Stimulated activated naive CD8-positive, alpha-beta T cell treated with anti-CD3 and anti-CD28 coated beads, Interleukin-15, amount 100 ng/mL, for 72 hours (primary cell): ENCODE results near the gene RNF126.

Experiments
- ATAC-seq: fragments of 150-1000 bp; cut with Tn5 transposase; 2 replicates; pipeline ENCODE4 v1.10.0; 2021; ENCODE audit warnings: mild to moderate bottlenecking, moderate library complexity
- DNase-seq, 2 donors: peaks; one replicate each; pipeline ENCODE4 v3.0.0; 2021 to 2022
- H3K27ac Mint-ChIP-seq, 2 donors: one replicate each; pipeline ENCODE4 v1.8.0; 2022; ENCODE audit warnings: mild to moderate bottlenecking in 2 of 2, mixed read lengths in 2 of 2, moderate library complexity in 2 of 2
- H3K27me3 Mint-ChIP-seq: one replicate; pipeline ENCODE4 v1.8.0; 2022; ENCODE audit warnings: mixed read lengths
- H3K4me1 Mint-ChIP-seq: one replicate; pipeline ENCODE4 v1.8.0; 2022; ENCODE audit warnings: mild to moderate bottlenecking, mixed read lengths
- H3K4me3 Mint-ChIP-seq, 2 donors: one replicate each; pipeline ENCODE4 v1.8.0; 2022; ENCODE audit warnings: mild to moderate bottlenecking in 2 of 2, mixed read lengths in 2 of 2, moderate library complexity in 1 of 2
- H3K9me3 Mint-ChIP-seq, 2 donors: one replicate each; pipeline ENCODE4 v1.8.0; 2022; ENCODE audit warnings: mixed read lengths in 2 of 2

Gene RNF126

DNA sequence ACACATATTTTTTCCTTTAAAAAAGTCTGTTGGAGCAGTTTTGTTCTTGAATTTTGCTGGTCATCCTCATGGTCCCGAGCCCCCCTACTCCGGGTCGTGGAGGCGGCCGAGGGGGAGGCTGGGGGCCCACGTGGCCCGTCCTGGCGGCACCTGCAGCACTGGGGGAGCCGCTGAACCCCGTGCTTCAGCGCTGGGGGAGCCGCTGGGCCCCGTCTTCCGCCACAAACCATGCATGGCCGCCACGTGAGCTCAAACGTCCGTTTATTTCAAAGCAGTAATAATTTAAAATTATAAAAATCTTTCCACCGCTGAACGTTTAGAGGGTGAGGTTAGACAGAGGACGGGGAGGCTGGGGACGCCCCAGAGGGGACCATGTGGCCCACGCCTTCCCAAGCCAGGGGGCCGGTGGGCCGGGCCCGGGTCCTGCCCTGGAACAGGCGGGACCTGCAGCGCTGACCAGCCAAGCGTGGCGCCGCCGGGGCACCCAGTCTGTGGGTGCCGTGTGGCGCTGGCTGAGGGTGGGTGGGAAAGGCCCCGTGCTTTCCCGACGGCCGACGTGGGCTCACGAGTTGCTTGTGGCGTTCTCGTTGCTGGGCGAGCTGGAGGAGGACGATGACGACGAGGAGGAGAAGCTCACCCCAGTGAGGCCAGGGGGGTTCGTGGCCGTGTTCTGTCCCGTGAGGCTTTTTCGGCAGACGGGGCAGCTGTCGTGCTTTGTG lies 15.3 kb downstream of the RNF126 start:
- Mint-ChIP-seq H3K4me3 (no peak overlapping the region), H3K27me3 (no peaks in the 10 kb centered on the region), H3K27ac (no peak overlapping the region), H3K9me3 (no peaks in the 10 kb centered on the region), H3K4me1 (no peaks in the 10 kb centered on the region)
- no peak for ATAC-seq
- DNase-seq: no peak

DNA sequence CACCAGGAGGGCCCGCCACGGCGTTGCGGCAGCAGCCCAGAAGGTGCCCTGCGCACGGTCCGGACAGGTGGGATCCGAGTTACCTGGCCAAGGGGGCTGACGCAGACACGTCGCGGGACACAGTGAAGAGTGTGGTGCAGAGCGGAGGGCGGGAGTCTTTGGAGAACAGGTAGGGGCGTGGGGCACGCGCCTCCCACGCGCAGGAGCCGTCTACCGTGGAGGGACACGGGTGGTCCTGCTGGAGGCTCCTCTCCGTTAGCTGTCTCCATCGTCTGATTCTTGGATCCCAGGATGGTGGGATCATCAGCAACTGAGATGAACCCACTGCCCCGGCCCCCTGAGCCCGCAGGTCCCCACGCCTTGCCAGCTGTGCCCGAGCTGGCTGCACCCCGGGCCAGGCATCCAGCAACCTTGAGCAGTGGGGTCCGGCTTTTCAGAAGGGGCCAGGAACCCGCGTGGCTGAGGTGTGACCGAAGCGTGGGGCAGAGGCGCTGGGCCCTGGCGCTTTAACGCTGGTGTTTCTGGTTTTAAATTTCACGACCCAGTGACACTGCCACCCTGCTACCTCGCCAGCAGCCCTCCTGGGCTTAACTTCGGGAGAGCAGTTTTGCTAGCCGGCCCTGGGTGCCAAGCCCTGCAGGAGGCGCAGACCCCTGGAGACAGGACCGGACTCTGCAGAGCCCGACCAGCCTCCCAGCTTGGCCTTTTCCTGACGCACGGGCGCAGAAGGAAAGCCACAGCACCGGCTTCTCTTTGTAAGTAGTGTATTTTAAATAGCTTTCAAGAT lies 16.0 kb downstream of the RNF126 start:
- DNase-seq (no peak), ATAC-seq (peak; percentile 10)
- H3K27ac Mint-ChIP-seq: no peak overlapping the region
- H3K4me3 Mint-ChIP-seq: no peak overlapping the region
- H3K9me3 Mint-ChIP-seq: no peaks in the 10 kb centered on the region
- no peaks in the 10 kb centered on the region for H3K4me1 Mint-ChIP-seq
- H3K27me3 Mint-ChIP-seq: no peaks in the 10 kb centered on the region

DNA sequence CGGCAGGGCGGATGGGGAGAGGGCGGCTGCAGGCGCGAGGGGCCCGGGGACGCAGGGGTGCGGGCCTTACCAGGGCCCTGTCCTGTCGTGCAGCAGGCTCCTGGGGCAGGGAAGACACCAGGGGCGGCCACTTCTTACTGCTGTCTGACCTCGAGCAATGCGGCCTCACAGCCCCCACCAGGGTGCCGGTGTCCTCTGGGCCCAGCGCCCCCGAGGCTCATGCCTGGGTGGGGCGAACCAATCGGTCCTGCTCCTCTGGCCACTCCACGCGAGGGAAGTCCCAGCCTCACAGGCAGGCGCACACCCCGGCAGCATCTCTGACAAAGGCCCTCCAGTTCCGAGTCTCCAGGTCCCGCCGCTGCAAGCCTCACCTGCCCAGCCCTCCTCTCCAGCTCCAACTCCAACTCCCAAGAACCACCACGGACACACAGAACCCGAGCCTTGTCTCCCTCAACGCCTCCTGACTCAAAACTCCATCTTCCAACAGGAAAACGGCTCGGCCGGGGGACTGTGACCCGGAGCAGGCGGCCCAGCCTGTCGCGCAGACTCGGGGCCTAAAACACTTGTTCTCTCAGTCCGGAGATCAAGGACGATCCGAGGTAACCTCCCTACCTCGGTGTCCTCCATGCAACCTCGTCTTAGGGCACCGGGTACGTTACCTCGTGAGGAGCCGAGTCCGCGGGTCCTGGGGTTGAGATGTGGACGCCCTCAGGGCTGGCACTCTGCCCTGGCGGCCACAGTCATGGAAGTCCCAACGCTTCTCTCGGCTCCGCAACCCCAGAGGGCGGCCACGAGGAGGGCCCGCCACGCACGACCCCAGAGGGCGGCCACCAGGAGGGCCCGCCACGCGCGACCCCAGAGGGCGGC lies 16.9 kb downstream of the RNF126 start:
- Mint-ChIP-seq H3K27me3 (no peaks in the 10 kb centered on the region), H3K4me3 (no peak overlapping the region), H3K9me3 (no peaks in the 10 kb centered on the region), H3K4me1 (no peaks in the 10 kb centered on the region), H3K27ac (peak overlapping the region in 1 of 2 donors; percentile 27)
- DNase-seq: no peak
- peak; percentile 27 for ATAC-seq

DNA sequence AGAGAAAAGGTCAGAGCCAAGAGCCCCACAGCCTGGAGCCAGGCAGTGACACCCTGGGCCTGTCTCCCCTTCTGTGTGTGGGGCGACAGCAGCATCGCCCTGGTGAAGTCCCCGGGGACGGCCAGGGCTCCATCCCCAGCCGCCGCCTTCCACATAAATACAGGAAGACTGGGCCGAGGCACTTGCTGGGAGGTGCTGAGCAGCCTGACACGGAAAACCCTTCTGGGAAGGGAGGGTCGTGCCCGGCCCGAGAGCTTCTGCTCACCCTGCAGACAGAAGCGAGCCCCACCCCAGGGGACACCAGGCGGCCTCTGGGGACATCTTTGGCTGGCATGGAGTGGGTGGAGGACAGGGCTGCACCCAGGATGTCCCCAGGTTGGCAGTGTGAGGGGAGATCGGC lies 18.2 kb downstream of the RNF126 start:
- Mint-ChIP-seq H3K4me1 (no peaks in the 10 kb centered on the region), H3K9me3 (no peaks in the 10 kb centered on the region), H3K4me3 (no peak overlapping the region), H3K27me3 (no peaks in the 10 kb centered on the region), H3K27ac (no peak overlapping the region)
- ATAC-seq (no peak), DNase-seq (no peak)

DNA sequence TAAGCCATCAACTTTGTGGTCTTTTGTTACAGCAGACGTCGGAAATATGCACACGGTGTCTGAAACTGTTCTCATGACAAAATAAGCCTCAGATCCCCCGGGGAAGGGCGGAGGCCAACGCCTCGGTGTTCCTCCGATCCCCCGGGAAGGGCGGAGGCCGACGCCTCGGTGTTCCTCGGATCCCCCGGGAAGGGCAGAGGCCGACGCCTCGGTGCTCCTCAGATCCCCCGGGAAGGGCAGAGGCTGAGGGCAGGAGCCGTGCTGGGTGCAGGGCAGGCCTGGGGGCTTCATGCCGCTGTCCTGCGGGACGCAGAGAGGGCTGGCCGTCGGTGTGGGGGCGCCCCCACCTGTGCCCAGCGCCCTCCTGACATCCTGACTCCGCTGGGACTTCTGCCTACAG lies 18.7 kb downstream of the RNF126 start:
- no peak overlapping the region for H3K27ac Mint-ChIP-seq
- H3K27me3 Mint-ChIP-seq: no peaks in the 10 kb centered on the region
- DNase-seq (no peak), ATAC-seq (no peak)
- H3K4me3 Mint-ChIP-seq: no peak overlapping the region
- no peaks in the 10 kb centered on the region for H3K9me3 Mint-ChIP-seq
- peaks cover 3% of the 10 kb centered on the region for H3K4me1 Mint-ChIP-seq

DNA sequence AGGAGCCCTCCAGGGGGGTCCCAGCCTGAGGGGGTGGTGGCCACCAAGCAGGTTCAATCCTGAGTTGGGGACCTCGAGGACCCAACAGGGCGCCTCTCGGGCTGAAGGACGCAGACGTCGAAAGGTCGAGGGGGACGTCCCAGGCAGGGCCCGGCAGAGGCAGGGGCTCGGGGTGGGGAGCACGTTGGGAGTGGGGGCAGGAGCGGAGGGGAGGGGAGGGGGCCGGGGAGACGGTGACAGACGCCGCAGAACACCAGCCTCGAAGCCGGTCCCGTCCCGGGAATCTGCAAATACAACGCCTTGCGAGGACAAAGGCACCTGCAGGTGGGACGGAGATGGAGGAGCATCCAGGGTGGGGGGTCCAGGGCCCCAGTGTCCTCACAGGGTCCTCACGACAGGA lies 19.3 kb downstream of the RNF126 start:
- no peaks in the 10 kb centered on the region for H3K27me3 Mint-ChIP-seq
- H3K9me3 Mint-ChIP-seq: no peaks in the 10 kb centered on the region
- DNase-seq (no peak), ATAC-seq (no peak)
- H3K27ac Mint-ChIP-seq: no peak overlapping the region
- peaks cover 10% of the 10 kb centered on the region for H3K4me1 Mint-ChIP-seq
- no peak overlapping the region for H3K4me3 Mint-ChIP-seq

DNA sequence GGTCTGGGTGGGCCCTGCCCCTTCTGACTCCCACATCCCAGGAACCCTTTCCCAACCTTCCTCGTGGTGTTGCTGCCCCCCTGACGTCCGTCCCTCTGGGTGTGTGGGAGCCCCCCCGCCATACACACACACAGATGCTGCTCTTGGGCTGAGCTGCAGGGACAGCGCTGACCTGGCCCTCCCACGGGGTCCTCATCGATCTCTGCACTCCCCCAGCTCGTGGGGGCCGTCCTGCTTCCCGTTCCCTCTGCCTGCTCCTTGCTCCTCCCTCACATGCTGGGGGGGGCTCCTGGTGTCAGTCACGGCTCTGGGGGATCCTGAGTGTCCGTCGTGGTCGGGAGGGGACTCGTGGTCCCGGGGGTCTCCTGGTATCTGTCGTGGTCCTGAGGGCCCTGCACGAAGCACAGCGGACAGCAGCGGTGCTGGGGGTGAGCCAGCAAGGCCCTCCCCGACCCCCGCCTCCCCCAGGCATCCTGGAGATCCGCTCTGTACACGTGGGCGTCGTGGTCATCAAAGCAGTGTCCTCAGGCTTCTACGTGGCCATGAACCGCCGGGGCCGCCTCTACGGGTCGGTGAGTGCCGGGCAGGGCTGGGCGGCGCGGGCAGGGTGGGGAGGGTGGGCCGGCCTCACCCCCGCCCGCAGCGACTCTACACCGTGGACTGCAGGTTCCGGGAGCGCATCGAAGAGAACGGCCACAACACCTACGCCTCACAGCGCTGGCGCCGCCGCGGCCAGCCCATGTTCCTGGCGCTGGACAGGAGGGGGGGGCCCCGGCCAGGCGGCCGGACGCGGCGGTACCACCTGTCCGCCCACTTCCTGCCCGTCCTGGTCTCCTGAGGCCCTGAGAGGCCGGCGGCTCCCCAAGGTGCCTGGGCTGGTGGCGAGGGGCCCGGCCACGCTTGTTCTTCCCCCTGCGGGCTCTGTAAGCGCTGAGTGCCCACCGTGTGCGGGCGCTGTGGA lies 20.0 kb downstream of the RNF126 start:
- H3K27ac Mint-ChIP-seq: peak overlapping the region in 1 of 2 donors; percentile 29
- no peaks in the 10 kb centered on the region for H3K27me3 Mint-ChIP-seq

DNA sequence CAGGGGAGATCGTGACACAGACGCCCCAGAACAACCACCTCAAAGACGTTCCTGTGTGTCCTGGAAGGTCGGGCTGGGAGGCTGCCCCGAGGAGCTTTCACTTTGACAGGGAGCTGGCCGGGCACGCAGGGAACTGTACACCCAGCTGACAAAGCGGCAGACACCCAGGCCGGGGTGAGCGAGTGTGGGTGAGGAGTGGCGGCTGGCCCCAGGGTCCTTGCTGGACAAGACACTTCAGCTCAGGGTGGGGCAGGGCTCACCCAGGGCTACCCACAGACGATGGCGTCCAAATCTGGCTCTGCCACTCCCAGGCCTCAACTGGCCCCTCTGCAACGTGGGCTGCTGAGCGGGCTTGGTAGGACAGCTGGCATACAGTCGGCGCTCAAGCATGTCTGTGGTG lies 21.3 kb downstream of the RNF126 start:
- no peaks in the 10 kb centered on the region for H3K9me3 Mint-ChIP-seq
- H3K4me3 Mint-ChIP-seq: no peak overlapping the region
- ATAC-seq (no peak), DNase-seq (no peak)
- H3K27ac Mint-ChIP-seq: no peak overlapping the region
- peaks cover 23% of the 10 kb centered on the region for H3K4me1 Mint-ChIP-seq
- no peaks in the 10 kb centered on the region for H3K27me3 Mint-ChIP-seq

More for the DNA sequence above, 20.0 kb downstream of the RNF126 start:
- Mint-ChIP-seq H3K4me3 (no peak overlapping the region), H3K4me1 (peaks cover 15% of the 10 kb centered on the region), H3K9me3 (no peaks in the 10 kb centered on the region)
- no peak for ATAC-seq
- no peak for DNase-seq

DNA sequence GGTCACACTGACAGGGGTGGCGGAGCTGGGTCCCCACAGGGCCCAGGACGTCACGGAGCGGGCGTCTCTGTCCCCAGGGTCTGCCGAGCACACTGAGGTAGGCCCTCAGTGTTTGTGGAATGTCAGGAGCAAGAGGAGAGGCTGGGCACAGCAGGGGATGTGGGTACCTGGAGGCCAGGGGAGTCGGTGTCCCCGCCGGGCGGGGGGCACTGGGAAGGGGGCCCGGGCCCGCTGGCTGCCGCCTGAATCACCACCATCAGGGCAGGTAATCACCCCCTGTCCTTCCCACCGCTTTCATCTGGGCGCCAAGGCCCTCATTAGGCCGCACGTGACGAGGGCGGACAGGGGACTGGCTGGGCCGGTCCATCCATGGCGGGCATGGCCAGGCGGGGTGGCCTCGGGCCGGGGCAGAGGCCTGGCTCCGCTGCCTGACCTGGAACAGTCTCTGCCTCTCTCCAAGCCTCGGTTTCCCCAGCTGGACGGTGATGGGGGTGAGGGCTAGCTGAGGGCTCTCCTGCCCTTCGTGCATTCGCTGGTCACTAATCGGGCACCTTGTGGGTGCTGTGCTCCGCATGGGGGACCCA lies 22.3 kb downstream of the RNF126 start:
- H3K27me3 Mint-ChIP-seq: no peaks in the 10 kb centered on the region
- no peaks in the 10 kb centered on the region for H3K9me3 Mint-ChIP-seq
- H3K4me1 Mint-ChIP-seq: peaks cover 23% of the 10 kb centered on the region
- H3K27ac Mint-ChIP-seq: no peak overlapping the region
- ATAC-seq (no peak), DNase-seq (no peak)
- H3K4me3 Mint-ChIP-seq: no peak overlapping the region

DNA sequence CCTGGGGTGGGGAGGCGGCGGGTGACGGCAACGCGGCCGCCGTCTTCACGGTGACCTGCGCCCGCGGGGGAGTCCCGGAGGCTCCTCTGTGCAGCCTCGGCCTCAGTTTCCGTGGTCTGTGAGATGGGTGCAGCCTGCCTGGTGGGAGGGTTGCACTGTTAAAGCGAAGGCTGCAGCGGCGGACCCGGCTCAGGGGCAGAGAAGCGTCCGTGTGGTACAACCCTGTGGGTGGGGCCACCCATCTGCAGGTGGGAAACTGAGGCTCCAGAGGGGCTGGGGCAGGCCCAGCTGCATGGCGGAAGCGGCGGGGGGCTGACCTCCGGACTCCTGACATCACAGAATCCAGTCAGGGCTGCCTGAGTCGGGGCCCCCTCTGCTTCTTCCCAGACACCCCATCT lies 22.9 kb downstream of the RNF126 start:
- ATAC-seq (no peak), DNase-seq (no peak)
- Mint-ChIP-seq H3K27me3 (no peaks in the 10 kb centered on the region), H3K4me1 (peaks cover 23% of the 10 kb centered on the region), H3K9me3 (no peaks in the 10 kb centered on the region), H3K27ac (no peak overlapping the region), H3K4me3 (peak overlapping the region; percentile 4 to 42)

DNA sequence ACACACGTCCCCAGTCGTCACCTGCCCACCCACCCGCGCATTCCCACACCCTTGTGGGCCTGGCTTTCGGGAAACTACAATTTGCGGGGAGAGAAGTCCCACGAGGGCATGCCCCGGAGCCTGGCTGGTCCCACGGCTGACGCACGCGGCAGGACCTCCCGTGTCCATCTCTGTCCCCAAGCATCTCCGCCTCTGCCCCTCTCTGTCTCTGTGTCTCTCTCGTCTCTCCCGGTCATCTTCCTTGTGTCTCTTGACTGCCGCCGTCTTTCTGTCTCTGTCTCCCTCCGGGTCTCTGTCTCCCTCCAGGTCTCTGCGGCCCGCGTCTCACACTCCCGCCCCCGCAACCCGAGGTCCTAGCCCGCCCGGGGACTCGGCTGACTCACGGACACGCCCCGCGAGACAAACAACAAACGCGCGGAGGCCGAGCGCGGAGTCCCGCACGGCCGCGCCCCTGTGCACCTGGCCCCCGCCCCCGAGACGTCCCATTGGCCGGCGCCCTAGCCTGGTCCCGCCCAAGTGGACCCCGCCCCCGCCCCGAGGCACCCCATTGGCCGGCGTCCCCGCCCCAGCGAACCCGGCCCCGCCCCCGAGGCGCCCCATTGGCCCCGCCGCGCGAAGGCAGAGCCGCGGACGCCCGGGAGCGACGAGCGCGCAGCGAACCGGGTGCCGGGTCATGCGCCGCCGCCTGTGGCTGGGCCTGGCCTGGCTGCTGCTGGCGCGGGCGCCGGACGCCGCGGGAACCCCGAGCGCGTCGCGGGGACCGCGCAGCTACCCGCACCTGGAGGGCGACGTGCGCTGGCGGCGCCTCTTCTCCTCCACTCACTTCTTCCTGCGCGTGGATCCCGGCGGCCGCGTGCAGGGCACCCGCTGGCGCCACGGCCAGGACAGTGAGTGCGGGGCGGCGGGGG lies 23.5 kb downstream of the RNF126 start, which contains the start of gene FGF22:
Gene FGF22, plus strand, starts transcription at position 627 of the 908 bp plus-strand sequence. Its CDS starts 47 bp downstream, at position 674.
- peak; percentile 89 to 90 for DNase-seq
- H3K27me3 Mint-ChIP-seq: no peaks in the 10 kb centered on the region
- ATAC-seq: peak; percentile 93
- H3K4me3 Mint-ChIP-seq: peak within 1 kb of the TSS; percentile 85 to 94
- peak within 1 kb of the TSS; percentile 4 to 16 for H3K27ac Mint-ChIP-seq
- no peaks in the 10 kb centered on the region for H3K9me3 Mint-ChIP-seq
- H3K4me1 Mint-ChIP-seq: peaks cover 23% of the 10 kb centered on the region

DNA sequence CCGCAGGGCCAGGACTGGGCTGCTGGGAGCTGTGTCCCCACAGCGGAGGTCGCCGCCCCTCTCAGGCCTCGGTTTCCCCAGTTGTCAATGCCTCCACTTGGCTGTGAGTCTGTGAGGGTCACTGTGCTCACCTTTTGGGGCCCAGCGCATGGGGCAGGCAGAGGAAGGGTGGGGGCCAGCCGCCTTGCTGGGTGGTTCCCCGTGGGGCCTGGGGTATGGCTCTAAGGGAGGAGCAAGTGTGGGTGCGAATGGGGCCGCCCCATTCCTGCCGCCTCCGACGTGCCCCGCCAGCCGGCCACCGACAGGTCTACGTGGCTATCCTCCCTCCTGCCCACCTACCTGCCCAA lies 24.1 kb downstream of the RNF126 start:
- H3K27me3 Mint-ChIP-seq: no peaks in the 10 kb centered on the region
- peak overlapping the region; percentile 85 to 94 for H3K4me3 Mint-ChIP-seq
- no peak overlapping the region for H3K27ac Mint-ChIP-seq
- no peaks in the 10 kb centered on the region for H3K9me3 Mint-ChIP-seq
- H3K4me1 Mint-ChIP-seq: peaks cover 29% of the 10 kb centered on the region
- ATAC-seq: no peak
- no peak for DNase-seq

DNA sequence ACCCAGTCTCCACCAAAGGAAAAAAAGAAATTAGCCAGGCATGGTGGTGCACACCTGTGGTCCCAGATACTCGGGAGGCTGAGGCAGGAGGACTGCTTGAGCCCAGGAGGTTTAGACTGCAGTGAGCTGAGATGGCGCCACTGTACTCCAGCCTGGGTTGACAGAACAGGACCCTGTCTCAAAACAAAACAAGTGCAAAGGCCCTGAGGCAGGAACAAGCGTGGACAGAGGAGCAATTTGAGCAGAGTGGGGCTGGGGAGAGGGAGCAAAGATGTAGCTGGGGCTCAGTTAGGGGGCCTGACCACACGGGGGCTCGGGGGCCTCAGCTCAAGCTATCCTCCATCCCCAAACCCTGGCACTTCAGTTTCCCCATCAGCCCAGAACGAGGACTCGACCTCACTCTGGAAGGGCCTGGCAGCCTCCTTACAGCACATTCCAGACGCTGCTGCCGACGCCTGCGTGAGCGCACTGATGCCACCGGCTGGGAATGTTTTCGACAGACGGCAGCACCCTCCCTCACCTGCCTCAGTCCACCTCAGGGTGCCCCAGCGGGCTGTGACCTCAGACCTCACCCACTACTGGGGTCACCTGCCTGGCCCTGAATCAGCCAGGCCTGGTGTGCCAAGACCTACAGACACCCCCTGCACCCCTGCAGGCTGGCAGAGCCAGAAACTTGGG lies 27.9 kb downstream of the RNF126 start:
- Mint-ChIP-seq H3K9me3 (no peaks in the 10 kb centered on the region), H3K4me3 (no peak overlapping the region), H3K4me1 (peaks cover 55% of the 10 kb centered on the region), H3K27ac (no peak overlapping the region), H3K27me3 (no peaks in the 10 kb centered on the region)
- DNase-seq (no peak), ATAC-seq (no peak)
